Stimulated activated CD4-positive, alpha-beta T cell treated with anti-CD3 and anti-CD28 coated beads, Interleukin-15, amount 100 ng/mL, for 48 hours (primary cell): ENCODE results near the gene TBCA.
"Not testable (repeated sequence)": the region's sequence is repeated elsewhere in the genome, so short reads cannot be mapped to it uniquely, and the experiment has no call there.

ENCODE experiments used
- DNase-seq, 2 donors: peaks; one replicate each; pipeline ENCODE4 v3.0.0-alpha.2; 2020; ENCODE audit warnings: low read depth in 2 of 2

The TBCA gene

DNA sequence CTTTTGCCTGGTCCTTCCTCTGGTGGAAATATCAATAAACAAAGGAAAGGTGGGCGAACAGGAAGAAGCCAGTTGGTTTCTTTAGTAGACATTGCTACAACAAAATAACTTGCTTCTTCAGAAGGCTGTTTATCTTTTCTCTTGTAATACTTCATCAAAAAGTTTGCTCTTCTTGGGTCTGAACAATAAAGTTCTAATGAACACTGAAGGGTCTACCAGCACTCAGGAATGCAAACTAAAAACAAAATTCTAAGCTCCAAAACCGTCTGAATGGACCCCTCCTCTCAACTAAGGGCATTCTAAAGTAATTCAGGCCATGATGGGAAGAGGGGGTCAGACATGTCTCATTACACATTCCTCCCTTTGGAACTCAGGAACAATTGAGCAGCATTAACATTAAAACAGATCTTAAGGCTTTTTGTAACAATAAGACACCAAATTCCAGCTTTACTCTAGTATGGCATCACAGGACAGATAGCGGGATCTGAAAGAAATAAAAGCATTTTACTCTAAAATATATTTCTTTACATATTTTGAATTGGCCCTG is 2.3 kb downstream of the TBCA start:
- DNase-seq, result no peak

DNA sequence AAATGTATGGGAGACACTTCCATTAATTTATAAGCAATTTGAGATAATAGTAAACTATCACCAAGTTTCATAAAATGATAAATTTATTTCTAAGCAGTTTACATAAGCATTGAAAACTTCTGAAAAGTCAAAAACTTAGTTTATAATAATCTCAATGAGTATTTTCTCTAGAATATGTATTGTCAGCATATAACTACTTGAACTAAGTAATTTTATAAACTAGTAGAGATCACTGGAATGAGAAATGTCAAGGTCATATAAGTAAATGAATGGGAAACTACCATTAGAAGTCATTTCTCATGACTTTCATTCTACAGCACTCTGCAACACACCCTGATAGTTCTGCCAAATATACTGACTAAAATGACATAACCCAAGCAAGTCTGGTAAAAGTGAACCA is 3.4 kb downstream of the TBCA start:
- DNase-seq, result no peak

DNA sequence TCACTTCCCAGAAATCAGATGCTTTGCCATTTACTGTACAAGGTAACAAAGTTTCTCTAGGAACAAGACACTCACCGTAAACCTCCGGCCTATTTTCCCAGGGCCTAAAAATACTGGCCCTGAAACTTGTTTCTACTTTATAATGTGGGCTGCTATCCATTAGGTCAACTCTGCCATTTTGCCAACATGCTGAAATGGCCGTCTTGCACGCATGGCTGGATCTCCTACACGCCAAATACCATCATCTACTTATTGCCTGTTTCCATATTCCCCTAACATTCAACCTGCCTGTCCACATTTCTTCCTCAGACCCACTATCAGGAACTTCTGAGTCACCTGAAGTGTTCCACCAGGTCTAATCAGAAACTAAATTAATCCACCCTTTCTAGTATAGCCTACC is 4.7 kb downstream of the TBCA start:
- DNase-seq, result no peak

DNA sequence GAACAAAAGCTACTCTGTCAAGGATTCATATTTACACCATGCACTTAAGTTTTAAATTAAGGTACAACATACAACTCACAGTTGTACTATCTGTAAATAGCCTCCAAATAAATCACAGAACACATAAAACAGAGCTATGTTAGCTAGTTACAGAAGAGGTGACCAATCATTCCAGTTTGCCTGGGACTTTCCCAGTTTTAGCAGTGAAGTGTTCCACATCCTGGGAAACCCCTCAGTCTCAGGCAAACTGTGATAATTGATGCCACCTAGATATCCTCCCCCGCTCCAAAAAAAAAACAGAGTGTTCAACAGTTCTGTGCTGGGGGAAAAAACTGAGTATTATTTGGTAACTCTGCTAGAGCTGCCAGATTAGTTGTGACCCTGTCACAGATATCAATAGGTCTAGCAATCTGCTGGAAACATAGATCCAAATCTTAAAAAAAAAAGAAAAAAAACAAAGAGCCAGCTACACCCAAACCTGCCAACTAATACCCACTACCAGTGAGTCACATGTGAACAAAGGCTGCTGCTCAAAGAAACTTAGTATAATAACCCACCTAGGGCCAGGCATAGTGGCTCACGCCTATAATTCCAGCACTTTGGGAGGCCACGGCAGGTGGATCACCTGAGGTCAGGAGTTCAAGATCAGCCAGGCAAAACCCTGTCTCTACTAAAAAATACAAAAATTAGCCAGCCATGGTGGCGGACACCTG is 5.7 kb downstream of the TBCA start:
- DNase-seq, result no peak

DNA sequence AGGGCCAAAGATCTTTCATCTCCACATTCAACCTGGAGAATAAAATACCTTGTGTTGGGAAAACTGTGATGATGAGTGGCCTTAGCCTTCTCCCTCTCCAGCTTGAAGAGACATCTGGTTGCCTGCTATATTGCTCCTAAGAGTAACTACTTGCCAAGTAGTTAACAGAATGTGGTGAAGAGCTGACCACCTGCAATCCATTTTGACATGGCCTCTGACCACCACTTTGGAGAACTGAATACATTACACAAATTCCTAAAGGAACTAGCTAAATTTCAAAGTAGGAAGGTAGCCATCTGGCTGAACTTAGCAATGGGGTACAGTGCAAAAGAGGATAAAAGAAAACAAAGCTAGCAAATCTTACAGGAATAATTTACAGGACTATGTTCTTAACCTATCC is 7.2 kb downstream of the TBCA start:
- no peak for DNase-seq

DNA sequence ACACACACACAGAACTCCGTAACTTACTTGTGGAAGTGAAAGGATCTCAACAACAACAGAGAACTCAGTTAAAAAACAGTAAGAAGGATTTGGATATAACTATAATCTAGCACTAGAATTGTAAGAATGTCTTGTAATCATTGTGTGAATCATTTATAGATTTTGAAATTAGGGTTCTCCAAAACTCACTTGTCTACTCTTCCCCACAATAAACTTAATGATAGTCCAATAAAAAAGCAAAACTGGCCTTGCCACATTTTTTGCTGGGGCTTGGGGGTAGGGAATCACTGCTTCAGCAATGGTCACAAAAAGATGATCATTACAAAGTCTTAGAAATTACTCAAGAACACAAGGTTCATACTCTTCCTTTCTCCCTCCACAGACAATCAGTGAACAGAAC is 8.8 kb downstream of the TBCA start:
- no peak for DNase-seq

DNA sequence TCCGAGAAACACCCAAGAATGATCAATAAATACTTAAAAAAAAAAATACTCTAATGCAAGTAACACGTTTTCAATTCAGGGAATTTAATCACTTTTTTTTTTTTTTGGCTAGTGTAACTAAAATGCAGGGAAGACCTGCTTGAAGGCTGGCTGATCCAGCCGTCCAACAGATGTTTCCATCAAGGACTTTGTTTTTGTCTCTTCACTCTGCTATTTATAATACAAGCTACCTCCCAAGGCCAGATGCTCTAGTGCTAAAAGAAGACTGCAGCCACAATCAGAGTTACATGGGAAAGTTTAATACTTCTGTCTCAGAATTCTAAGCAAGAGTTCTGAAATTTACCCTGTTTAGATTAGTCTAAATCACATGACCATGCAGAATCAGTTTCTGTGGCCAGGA is 14.5 kb downstream of the TBCA start:
- no peak for DNase-seq

DNA sequence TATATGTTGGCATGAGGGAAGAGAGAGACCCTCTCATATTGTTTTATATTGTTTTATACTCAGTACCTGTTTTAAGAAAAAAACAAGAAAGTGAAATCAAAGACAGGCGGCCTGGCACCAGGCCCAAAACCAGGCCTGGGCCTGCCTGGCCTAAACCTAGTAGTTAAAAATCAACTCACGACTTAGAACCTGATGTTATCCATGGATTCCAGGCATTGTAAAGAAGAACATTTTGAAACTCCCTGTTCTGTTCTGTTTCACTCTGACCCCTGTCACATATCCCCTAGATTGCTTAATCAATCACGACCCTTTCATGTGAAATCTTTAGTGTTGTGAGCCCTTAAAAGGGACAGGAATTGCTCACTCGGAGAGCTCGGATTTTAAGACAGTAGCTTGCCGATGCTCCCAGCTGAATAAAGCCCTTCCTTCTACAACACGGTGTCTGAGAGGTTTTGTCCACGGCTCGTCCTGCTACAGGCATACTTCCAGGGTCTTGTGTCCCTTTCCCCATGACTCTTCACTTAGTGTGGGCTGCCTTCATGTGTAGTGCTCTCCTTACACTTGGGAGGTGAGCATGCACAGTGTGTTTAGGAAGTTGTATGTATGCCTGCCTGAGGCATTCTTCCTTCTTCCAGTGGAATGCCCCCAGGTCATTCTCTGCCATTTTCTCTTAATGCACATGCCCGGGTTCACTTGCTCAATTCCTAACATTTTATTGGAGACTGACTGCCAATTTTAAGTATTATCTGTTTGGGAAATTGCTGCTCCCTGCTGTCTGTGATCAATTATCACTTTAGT is 17.8 kb downstream of the TBCA start:
- DNase-seq, result no peak

DNA sequence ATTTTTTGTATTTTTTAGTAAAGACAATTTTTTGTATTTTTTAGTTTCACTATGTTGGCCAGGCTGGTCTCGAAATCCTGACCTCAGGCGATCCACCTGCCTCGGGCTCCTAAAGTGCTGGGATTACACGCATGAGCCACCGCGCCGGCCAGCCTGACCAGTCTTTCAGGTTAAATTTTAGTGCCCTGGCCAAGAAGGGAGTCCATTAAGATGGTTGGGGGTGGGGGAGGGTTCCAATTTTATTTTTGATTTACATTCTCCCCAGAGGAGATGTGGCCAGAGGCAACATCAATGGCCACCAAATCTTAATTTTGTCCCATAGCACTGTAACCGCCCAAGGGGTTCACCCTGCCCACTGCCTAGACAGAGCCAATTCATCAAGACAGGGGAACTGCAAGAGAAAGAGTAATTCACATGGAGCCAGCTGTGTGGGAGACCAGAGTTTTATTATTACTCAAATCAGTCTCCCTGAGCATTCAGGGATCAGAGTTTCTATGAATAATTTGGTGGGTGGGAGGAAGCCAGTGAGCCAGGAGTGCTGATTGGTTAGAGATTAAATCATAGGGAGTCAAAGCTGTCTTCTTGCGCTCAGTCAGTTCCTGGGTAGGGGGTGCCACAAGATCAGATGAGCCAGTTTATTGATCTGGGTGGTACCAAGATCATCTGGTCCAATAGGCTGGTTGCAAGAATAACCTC is 24.7 kb downstream of the TBCA start:
- no peak for DNase-seq

DNA sequence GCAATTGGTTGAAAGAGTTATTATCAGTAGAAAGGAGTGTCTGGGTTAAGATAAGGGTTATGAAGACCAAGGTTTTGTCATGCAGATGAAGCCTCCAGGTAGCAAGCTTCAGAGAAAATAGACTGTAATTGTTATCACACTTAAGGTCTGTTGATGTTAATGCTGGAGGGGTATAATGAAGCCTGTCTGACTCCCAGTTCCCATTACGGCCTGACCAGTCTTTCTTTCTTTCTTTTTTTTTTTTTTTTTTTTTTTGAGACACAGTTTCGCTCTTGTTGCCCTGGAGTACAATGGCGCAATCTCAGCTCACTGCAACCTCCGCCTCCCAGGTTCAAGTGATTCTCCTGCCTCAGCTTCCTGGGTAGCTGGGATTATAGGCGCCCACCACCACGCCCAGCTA is 25.2 kb downstream of the TBCA start:
- not testable (repeated sequence) for DNase-seq

DNA sequence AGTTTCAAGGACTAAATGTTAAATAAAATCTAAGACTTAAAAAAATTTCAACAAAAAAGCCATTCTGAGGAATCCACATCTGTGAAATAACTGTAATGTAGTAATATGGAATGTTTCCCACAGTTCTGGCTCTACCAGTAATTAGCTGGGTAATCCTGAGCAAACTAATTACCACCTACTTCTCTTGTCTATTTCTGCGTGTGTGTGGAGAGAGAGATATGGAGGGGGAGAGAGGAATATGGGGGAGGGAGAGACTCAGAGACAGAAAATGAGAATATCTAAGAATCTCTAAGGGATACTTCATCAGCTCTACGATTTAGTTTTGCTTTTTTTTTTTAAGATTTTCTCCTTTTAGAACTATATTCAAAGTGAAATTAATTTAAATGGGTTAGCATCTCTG is 28.0 kb downstream of the TBCA start:
- no peak for DNase-seq

DNA sequence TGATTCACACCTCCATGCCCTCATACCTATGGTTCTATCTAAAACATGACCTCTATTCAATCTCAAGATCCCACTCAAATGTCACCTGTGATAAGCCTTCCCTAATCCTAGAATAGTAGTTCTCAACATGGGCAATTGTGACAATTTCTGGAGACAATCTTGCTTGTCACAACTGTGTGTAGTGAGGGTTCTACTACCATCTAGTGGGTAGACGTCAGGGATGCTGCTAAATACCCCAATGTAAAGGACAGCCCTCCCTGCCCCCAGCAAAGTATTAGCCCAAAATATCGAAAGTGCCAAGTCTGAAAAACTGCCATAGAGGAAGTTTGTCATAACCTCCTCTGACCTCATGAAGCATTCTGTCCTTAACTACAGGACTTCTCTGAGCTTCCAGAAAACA is 32.0 kb downstream of the TBCA start:
- no peak for DNase-seq

DNA sequence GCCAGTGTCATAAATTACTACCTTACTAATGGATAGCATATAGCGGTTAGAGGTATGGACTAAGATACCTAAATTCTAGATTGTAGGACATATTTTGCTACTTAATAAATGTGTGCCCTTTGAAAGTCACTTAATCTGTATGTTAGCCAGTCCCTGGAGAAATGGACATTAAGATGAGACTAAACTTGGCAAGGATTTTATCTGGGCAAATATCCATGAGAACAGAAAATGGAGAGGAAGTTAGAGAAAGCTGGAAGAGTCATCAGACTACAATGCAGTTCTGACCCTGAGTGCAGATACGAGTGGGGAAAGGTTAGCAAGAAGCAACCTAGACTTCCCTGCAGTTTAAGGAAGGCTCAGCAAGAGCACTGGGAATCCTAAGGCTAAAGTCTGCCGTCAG is 33.0 kb downstream of the TBCA start:
- DNase-seq, result no peak

DNA sequence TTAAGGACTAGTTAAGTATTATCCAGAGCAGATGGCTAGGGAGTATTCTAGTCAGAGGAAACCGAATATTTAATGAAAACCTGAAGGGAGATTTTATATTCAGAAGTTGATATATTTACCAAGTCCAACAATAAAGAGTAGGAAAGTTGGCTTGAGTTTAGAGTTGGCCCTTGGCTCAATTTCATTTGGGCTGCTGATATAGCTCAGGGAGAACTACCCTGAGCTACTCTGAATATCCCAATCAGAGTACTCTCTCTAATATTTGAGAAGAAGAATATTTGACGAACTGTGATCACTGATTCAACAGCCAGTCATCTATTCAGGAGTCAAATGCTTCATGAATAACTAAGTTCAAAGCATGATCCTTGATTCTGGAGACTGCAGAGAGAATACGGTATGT is 34.5 kb downstream of the TBCA start:
- no peak for DNase-seq

DNA sequence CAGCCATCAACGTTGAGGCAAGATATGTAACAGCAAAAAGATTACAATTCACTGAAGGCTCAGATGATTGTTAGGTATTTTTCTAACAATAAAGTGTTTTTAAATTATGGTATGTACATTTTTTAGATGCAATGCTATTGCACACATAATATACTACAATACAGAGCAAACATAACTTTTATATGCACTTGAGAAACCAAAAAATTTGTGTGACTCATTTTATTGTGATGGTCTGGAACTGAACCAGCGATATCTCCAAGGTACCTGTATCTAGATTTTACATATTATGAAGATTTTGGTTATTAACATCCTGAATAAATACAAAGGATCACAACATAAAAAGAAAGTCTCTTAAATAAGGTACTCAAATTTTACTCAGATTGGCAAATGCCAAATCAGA is 41.3 kb downstream of the TBCA start:
- DNase-seq, result no peak

DNA sequence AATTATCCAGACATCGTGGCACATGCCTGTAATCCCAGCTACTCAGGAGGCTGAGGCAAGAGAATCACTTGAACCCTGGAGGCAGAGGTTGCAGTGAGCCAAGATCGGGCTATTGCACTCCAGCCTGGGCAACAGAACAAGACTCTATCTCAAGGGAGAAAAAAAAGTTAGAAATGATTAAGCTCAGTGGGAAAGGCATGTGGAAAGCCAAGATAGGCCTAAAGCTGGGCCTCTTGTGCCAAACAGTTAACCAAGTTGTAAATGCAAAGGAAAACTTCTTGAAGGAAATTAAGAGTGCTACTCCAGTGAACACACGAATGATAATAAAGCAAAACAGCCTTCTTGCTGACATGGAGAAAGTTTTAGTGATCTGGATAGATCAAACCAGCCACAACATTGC is 43.0 kb downstream of the TBCA start:
- DNase-seq, result no peak

DNA sequence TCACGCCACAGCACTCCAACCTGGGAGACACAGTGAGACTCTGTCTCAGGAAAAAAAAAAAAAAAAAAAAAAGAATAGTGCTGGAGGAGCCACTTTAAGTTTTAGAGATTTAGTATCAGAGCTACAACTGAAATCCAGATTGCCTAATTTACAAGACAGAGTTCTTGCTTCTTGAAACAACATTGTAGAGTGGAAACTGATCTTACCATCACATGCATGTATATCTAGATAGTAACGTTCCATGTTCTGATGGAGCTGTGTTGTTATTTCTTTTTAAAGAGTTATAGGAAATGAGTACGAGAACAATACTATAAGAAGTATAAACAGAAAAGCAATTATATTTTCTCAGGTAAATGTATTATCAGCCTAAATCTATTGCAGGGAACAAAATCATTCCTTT is 48.9 kb downstream of the TBCA start:
- DNase-seq, result no peak

DNA sequence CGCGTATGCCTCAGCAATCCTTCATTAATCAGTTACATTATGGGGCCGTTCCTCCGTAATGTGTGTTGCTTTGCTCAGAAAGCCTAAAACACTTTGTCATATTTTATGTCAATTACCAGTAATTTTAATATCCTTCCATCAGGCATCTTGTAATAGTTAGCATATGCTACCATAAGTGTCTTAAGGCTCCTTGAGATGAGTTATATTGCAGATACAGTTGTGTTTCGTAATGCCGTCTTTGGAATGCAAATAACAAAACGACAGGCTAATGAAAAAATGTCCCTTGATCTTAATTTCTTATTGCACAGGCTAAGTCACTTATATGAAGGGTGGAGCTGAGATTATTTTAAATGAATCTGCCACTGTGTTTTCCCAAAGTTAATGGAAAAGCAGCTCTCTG is 50.5 kb downstream of the TBCA start:
- DNase-seq, result no peak

DNA sequence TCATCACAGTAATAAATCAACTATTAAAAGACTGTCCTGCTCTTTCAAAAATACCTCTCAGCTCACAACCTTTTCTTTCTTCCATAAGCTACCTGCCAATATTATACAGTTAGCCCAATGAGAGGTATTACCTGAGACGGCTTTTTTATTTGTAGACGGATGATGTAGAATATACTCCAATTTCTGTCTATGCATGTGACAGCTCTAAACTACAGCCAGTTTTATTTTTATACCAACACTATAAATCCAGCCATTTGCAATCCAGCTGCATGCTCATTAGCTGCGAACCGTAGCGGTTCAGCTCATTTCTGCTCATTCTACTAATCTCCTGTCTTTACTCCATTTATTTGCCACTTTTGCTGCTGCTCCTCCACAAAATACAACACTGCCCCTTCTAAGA is 51.2 kb downstream of the TBCA start:
- no peak for DNase-seq

DNA sequence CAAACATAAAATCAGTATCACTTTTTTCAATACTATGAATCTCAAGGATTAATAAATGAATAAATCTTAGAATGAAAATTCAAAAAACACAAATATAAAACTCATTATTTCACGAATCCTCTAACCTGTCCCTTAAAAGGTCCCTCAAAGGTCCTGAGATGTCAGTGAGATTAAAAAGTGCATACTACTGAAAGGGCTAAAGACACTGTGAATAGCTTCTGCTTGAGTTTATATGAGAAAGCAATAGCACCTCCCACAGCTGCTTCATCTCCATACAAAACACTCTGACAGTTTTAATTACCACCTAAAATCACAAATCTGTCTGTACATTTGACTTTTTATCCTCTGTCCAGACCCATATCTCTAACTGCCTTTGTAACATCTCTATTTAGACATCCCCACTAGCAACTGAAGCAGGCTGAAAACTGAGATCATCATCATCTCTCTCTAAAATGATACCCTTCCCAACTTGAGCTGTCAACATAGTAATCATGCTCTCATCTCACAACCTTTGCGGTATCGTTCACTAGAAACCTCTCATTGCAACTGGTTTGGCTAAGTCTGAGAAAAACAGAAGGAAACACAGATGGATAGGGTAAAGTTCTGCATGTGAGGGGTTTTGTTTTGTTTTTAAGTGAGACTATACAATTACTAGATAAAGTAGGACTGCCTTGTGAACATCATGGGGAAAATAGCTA is 56.3 kb downstream of the TBCA start:
- DNase-seq, result no peak

DNA sequence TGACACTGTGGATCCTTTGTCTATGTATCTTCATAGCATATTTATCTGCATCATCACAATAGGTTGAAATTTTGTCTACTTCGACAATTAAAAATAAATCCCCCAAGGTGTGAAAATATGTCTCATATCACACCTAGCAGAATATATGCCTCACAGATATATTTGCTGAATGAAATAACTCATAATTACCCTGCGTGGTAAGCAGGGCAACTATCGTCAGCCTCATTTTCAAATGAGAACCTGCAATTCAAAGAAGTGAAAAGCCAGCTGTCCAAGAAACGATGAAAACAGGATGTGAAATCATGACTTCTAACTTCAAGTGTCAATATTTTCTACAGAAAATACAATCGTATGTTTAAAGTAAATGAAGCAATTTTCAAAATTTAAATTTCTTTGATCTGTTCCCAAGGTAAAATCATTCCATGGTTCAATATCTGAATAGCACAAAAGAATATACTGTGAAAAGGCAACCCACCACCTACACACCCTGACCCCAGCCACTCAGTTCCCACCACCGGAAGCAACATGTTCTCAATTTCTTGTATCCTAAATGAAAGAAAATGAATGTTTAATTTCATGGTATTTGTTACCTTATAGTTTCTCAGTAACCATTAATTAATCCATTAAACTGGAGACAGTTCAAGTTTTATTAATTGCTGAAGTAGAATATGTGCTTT is 57.1 kb downstream of the TBCA start:
- no peak for DNase-seq
